HG03558 (cell line): ENCODE measurements around the gene COL15A1.
"Not testable (repeated sequence)": the region's sequence is repeated elsewhere in the genome, so short reads cannot be mapped to it uniquely, and the experiment has no call there.

Experiments used
- ATAC-seq: cut with Tn5 transposase; IDR thresholded peaks from one replicate; pipeline ENCODE4 v1.9.1; 2021; ENCODE audit warnings: moderate number of reproducible peaks; ENCODE audit not compliant: unreplicated experiment; ENCODE audit errors: extremely low read depth

Gene COL15A1

DNA sequence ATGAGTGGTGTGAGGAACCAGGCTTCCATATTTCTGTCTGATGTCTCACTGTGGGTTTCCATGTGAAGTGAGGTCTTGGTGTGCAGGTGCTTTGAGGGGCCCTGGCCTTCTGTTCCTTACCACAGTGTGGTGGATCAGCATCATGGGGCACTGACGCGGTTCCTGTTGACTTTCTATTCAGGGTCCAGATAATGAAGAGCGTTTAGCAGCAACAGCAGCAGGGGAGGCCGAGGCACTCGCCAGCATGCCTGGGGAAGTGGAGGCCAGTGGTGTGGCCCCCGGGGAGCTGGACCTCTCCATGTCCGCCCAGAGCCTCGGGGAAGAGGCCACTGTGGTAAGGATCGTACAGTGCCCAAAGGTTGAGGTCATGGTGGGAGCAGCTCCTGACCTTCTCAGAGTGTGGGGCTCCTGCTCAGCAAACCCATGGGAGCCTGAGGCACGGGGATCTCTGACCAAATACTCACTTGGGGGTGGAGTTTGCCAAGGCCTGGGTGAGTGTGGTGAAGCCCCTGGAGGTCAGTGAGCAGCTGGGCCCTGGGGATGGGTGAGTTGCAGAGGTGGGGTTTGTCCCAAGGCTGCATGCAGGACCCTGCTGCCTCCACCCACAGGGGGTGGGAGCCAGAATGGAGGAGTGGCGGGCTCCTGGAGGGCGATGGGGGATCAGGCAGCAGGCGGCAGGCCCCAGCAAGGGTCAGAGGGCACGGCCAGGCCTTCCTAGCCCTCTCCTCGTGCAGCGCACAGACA, 61.2 kb downstream of the COL15A1 start:
- no peak for ATAC-seq

DNA sequence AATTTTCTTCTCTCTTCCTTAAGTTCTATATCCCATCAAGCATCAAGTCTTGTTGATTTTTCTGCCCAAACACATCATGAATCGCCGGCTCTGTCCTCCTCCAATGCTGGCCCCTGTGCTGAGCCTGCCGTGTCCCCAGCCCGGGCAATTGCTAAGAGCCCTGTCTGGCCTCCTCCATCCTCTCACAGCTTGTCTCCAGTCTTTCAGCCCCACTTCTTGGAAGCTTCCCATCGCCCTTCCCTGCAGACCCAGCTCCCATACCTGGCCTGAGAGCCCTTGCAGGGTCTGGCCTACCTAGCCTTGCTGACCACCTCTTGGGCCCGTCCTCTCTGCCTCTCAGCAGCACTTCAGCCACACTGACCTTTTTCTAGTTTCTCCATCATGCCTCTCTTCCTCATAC, 61.9 kb downstream of the COL15A1 start:
- no peak for ATAC-seq

DNA sequence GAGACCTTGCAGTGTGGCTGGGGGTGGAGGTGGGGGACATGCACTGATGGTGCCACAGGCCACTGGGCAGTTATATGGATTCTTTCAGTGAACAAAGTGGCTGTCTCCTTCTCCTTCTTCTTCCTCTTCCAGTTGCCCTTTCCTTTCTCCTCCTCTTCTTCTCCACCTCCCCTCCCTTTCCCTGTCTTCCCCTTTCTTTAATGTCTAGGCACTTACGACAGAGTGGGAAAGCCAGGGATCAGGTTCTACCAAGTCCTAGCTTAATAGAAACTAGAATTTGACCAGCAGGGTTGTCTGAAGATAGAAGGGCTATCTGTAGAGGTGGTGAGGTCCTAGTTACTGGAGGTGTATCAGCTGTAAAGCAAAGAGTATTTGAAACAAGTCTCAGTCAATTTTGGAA, 62.8 kb downstream of the COL15A1 start:
- ATAC-seq: no peak

DNA sequence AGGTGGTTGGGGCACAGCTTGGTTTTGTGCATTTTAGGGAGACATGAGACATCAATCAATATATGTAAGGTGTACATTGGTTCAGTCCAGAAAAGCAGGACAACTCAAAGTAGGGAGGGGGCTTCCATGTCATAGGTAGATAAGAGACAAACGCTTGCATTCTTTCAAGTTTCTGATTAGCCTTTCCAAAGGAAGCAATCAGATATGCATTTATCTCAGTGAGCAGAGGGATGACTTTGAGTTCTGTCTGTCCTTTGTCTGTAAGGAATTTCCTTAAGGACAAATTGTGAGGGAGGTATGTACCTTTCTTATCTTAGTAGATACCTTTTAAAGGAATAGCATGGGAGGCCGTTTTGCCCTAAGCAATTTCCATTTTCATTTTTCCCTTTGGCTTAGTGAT, 63.3 kb downstream of the COL15A1 start:
- ATAC-seq: no peak

DNA sequence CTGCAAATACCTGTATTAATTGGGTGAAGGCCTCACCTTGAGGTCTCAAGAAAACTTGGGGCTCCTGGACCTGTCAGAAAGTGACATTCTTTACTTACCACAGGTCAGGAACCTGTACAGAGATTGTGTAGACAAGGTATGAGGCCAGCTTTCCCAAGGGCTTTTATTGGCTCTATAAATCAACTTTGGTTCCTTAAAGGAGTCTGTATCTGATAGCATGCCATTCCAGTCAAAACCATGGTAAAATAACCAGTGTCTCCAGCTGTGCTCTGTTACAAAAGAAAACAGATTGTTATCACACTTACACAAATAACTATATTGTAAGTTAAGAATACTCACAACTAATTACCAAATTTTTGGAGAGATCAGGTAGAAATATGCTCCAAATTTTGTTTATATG, 64.5 kb downstream of the COL15A1 start:
- no peak for ATAC-seq

DNA sequence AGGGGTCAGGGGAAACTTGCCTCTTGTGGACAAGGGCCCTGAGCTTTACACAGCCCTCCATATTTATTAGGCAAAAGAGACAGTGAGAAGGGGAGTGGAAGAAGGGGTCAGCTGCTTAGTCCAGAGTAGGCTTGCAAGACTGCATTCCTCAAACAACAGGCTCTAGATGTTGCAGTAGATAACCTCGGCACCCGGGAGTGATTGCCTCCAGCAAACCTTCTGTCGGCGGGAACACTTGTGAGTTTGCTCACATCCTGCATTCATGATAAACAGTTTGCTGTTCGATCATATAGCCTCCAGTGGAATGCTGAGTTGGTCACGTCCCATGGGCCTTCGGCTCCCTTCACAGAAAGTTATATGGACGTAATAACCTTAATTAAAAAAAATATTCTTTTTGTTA, 66.7 kb downstream of the COL15A1 start:
- not testable (repeated sequence) for ATAC-seq

DNA sequence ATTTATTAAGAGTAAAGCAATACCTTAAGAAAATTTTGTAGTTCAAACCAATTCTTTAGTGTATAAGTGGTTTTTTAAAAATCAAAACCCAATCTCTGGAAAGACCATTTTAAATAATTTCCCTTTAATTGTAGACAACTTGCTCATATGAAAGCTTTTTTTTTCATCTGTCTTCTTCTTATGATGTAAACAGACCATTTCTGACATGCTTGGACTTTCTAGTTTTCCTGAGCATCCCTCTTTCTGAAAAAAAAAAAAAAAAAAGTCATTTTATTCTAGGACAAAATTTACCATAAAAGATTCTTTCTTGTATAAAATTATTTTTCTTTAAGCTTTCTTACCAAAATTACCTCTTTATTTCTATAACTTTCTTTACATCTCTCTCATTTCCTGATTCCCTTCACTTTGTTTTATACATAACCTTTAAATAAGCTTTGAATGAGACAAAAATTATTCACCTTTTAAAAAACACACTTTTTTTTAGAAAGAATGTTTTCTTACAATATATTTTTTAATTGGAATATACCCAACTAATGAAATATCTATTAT, 67.5 kb downstream of the COL15A1 start:
- no peak for ATAC-seq

DNA sequence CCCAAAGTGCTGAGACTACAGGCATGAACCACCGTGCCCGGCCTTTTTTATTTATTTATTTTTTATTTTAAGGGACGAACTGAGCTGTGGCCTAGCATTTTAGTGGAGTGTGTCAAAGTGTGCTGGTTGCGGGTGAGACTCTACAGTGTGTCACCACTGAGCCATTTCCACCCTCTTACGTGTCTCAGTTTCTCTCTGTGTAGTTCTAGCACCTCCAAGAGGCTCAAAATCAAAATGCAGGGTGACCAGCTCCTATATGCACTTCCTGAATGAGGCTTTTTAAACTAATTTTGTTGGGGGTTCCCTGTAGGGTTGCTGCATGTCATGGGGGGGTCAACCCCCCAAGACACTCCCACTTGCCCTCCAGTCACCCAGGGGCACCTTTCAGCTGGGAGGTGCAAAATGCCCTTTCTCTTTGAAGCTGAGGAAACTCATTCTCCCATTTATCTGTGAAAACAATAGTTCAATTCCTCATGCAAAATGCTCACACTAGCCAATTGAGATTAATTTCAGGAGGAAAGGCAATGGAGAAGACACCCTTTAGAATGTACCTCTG, 69.3 kb downstream of the COL15A1 start:
- no peak for ATAC-seq

DNA sequence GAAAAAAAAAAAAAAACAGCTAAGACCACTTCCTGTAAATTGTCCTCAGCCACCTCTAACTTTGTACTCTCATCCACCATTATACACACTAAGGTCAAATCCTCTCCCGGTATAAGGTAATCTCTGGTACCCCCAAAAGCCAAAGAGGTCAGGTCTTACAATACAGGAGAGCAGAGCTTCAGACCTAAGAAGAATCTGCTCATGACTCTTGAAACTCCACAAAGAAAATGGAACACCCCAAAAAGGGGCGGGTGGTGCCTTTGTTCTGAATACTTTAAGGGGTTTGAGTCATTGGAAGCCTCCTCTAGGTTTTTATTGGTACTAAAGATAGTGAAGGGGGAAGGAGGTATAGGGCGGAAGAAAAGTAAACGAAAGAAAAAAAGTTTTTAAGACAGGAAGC, 69.8 kb downstream of the COL15A1 start:
- no peak for ATAC-seq

DNA sequence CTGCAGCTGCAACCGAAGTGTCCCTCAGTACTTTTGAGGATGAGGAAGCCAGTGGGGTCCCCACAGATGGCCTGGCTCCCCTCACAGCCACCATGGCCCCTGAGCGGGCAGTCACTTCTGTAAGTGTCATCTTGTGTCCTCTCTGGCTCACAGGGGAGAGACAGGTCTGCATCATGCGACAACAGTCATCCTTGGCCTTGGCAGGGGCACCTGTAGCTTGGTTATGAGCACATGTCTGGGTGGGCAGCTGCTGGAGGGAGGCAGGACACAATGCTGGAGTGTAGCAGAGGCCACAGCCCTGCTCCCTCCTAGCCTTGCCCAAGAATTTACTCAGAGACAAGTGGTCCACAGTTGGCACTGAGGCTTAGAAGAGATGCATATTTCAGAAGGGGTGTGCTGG, 71.7 kb downstream of the COL15A1 start:
- ATAC-seq: no peak

DNA sequence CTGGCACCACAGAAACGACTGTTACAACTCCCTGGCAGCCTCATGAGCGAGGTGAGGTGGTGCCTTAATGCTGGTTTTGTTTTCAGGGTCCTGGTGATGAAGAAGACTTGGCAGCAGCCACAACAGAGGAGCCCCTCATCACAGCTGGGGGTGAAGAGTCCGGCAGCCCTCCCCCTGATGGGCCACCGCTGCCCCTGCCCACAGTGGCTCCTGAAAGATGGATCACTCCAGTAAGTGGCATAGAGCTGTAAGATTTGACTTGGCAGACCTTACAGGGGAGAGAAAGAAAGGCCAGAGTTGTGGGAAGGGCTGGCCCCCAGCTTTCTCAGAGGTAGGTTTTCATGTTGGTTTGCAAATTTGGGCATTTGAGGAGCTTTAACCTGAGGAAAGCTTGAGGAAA, 72.2 kb downstream of the COL15A1 start:
- no peak for ATAC-seq

DNA sequence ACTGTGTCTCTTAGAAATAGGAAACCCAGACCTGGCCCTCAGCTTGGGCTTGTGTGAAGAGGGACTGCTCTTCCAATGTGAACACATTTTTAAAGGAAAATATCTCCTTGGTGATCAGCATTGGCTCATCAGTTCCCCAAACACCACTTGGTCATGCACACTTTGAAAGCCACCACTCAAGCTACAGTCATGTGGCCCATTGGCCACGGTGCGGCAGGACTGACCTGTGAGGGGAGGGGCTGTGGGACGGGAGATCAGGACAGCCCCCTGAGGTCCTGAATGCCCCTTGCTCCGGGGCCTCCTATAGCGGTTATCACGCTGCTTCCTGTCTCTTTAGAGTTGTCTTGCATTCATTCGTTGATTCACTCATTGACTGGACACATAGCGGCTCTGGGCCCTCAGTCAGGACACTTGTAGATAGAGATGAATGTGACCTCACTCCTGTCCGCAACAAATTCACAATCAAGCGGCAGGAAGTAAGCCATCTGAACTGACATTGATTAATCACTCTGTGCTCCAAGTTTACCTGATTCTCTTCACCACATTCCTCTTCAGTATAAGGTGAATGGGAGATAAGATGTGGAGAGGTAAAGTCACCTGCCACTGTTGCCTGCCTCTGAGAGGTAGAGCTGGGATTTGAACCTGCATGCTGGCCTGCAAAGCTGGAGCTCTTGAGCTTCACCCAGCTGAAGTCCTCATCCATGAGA, 73.1 kb downstream of the COL15A1 start:
- ATAC-seq: no peak

DNA sequence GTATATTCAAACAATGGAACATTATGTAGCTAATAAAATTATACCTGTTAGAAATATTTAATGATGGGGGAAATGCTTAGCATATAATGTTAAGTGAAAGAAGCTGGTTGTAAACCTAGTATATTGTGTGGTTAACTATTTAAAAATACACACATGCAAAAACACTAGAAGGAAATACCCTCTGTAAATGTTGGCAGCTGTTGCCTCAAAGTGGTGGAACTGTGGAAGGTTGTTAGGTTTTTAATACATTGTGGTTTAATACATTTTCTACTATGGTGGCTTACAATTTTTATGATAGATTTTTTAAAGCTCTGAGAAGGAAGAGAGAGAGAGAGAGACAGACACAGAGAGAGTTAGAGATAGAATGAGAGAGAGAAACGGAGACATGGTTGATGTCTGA, 74.9 kb downstream of the COL15A1 start:
- no peak for ATAC-seq

DNA sequence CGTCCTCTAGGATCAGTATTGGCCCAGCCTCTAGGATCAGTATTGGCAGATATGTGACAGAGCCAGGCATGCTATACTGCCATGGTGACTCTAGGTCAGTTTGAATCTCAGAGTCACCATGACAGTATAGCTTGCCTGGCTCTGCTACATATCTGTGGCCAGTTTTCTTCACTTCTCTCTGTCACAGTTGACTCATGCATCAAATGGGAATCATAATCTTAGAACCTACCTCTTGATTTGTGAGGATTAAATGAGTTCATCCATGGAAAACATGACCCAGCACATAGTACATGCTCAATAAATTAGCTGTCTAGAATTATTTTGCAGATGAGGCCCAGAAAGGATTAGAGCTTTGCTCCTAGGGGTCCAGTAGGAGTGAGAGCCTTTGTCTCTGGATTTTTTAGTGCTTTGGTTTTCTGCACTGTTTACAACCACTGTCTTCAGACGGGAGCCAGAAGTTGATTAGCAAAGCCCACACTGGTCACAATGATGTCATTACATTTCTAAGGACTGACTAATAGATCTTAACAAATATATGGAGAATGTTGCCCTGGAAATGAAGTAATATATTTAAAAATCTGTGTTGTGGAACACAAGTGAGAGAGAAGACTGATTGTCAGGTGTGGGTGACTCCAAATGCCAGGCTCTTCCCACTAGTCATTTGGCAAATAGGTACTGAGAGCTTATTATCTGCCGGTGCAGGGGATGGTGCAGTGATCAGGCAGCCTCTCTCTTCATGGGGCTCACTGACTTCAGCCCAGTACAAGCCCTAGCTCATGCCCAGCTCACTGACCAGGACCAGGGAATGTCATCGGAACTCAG, 76.0 kb downstream of the COL15A1 start:
- no peak for ATAC-seq

DNA sequence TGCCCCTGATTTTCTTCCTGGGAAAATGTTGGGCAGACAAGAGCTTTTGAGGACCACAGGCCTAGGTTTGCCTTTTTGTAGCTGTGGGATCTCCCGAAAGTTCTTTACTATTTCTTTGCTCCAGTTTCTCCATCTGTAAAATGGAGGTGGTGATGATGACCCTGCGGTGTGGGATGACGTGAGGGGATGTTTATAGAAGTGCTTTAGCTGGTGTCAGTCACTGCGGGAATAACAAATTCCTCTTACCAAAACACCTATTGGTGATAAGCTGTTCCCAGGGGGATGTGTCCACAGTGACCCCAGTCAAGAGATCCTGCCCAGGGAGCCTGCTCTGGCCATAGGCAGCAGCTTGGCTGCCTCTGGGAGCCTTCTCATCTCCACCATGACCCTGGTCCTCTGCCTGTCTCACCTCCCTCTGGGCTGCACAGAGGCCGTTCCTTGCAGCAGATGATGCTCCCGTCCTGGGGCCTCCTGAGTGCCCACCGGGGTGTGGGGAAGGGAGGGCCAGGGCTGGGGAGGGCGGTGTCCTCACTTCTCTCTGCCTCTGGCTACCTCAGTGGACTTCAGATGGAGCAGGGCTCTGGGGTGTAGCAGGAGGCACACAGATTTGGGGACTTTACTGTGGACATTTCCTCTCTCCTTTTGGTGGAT, 77.2 kb downstream of the COL15A1 start:
- no peak for ATAC-seq

DNA sequence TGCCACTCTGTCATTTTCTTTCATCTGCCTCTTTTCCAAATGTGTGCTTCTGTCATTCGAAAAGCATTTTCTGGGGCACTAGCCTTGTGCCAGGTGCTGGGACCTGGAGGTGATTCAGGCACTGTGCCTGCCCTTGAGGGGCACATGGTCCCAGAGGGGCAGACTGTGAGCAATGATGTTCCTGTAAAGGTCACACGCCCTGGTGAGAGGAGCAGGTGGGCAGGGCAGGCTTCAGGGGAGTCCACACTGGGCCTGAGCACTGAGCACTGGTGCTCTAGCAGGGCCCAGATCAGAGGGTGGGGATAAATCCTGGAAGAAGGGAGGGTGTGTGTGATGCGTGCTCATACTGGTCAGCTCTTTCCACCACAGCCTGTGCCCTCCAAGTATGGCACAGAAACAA, 77.8 kb downstream of the COL15A1 start:
- no peak for ATAC-seq

DNA sequence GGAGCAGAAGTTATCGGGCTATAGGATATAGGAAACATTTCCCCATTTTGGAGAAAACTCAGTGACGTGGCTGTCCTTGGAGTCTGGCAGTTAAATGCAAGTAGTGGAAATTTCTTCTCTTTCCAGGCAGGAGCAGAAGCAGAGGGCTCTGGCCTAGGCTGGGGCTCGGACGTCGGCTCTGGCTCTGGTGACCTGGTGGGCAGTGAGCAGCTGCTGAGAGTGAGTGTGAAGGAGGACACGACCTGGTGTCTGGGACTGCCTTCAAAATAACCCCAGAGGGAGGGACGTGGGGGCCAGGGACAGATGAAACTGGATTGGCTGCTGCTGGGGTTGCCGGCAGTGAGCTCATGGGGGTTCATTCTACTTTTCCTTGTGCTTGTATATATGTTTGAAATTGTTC, 79.5 kb downstream of the COL15A1 start:
- ATAC-seq: no peak

DNA sequence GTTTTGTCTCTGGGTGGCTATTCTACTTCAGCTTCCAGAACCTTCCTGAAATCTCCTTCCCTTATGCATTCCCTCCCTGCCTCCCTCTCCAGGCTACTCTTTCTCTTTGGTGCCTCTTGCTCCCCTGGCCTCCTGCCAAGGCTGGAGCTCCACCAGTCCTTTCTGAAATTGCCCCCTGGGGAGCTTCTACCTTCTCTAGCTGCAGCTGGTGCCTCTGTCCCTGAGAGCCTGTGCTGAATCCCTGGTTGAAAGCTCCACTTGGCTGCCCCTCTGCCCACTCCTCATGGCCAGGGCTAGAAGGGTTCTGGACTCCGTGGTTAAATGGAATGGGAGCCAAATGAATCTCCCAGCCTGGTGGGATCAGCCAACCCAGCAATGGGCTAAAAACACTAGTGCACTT, 80.1 kb downstream of the COL15A1 start:
- no peak for ATAC-seq

DNA sequence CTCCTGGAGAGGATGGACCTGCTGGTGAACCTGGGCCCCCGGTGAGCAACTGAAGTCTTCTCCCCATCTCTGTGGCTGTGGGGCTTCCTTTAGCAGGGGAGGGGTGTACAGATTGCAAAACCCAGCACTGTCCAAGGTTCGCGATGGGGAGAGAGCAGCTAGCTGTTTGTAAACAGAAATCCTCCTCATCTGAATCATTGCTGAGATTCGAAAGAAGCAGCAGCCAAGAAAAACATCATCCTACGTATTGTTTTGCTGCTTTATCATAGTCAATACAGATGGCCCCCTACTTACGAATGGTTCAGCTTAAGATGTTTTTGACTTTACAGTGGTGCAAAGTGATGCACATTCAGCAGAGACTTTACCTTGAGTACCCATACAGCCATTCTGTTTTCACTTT, 81.3 kb downstream of the COL15A1 start:
- no peak for ATAC-seq

DNA sequence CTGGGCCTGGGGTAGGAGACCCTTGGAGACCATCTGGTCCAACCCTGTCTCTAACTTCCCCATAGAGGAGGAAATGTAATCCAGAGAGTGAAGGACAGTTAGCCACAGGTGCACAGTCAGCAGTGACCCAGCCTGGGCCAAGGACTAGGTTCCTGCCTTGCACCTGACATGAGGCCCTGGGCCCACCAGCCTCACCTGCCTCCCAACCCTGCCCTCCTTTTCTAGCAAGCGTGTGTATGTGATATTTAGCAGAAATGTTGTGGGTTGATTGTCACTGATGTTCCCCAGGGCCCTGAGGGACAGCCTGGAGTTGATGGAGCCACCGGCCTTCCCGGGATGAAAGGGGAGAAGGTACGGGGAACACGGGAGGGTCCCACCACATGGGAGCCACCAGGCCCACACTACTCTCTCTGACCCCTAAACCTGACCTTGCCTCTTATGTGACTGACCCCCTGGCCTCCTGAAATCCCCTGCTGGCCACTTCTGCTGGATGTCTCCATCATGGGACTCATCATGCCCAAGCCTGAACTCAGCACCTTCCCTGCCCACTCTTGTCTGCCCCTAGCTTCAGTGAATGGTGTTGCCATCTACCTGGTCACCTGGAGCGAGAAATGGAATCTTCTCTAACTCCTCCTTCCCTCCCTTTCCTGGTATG, 82.0 kb downstream of the COL15A1 start:
- no peak for ATAC-seq
